Fibroblast of skin of back (primary cell): ENCODE measurements around the gene FAM240A.

Experiments used
- DNase-seq: peaks from one replicate; pipeline ENCODE4 v3.0.0-alpha.2; 2013

The FAM240A gene

DNA sequence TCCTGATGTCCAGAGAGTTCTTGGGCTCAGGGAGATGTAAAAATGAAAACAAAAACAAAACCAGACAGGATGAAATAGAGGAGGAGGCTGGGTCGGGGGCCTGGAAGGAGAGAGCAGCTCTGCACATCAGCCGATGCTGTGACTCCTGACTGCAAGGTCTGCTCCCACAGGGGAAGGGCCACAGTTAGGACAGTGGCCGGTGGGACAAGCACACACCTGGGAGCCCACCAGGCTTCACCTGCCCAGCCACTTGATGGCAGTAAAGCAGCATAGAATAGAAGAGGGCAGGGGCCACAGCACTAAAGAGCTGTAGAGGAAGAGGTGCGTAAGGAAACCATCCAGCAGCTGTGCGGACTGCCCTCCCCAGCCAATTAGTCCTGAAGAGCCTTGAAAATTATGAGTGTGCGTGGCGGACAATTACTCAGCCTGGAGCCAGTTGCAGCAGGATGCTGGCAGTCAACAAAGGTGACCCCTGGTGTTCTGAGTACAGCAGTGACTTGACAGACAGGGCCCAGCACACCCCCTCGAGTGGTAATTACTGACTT lies 51.3 kb downstream of the FAM240A start:
- no peak for DNase-seq

DNA sequence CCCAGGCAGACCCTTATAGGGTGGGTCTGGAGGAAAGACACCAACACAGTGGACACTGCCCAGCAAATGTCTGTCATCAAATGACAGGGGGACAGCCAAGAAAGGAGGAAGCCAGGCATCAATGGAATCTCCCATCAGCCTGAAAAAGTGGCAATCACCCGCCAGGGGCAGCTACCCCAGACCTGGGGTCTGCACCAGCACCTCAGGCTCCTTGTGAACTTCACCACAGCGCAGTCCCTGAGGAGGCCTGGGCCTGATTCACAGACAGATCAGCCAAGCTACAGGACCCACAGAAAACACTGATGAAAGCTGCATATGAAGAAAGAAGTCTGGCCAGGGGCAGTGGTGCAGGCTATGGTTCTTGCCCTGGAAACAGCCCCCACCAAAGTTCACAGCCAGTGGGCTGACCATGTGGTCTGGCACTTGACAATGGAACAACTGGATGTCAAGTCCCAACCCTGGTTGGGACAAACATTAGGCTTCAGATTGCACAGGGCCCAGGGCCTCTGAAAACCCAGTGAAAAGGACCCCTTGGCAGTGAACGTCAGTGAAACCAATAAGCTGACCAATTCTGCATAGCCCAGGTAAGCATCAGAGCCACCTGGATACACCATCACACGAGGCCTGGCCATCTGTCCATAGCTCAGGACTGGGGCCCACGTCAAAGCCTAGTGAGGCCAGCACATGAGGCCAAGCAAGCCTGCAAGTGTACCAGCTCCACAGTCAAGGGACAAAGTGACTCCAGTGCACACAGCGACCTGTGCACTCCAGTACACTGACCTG lies 52.1 kb downstream of the FAM240A start:
- no peak for DNase-seq

DNA sequence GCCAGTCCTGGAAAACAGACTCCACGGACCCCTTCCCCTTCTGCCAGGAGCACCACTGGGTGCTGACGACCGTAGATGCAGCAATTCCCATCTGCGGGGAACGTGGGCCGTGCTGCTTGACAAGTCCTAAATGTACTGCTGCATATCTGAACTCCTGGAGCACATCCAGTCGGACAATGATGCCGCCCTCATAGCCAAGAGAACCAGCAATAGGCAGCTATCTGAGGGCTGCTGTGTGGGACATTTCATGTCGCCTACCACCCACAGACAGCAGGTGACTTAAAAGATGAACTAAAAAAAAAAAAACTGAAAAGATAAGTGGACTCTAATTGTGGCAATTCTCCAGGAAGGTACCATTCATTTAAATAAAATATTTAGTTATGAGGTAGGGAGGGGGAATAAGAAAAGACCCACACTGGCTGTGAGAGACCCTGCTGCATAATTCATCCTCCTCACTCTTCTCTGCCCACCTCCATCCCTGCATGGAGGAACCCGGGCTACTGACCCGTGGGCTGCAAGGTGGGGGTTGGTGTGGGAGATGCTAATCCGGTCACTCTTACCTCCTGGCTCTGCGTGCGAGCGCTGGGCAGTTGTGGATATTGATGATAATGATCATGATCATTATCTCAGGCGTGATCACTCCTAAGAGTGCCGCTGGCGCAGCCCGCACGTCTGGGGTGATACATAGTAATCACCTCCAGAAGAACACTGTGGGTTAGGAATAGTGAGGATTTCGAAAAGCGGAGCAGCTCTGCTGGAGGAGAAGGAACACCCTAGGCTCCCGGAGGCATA lies 52.8 kb downstream of the FAM240A start:
- DNase-seq: no peak

DNA sequence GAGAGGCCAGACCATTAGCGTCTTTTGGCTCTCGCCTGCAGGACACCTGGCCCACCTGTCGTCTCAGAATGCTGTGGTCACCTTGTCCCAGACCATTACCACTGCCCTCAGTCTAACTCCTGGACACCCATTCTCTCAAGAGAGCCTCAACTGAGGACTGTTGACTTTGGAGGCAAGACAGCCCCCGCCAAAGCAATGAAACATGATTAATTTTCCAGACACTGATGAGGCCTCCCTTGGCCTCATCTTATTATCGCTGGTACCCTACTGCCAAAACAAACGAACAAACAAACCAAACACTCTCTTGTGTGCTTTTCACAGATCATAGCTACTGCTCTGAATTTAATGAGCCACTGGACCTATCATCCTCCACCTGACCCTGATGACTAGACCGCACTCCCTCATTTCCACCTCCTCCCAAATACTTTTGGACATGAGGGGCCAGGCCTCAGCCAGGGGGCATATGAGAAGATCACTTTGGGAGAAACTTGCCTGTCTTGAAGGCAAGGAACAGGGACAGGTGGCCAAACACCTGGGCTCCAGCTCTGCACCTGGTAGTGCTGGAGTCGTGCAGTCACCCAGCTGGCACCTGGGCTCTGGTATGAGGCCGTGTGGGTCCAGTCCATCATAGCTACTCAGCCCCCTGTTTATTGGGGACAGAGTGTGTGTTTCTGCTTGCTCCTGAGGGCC lies 53.6 kb downstream of the FAM240A start:
- no peak for DNase-seq

DNA sequence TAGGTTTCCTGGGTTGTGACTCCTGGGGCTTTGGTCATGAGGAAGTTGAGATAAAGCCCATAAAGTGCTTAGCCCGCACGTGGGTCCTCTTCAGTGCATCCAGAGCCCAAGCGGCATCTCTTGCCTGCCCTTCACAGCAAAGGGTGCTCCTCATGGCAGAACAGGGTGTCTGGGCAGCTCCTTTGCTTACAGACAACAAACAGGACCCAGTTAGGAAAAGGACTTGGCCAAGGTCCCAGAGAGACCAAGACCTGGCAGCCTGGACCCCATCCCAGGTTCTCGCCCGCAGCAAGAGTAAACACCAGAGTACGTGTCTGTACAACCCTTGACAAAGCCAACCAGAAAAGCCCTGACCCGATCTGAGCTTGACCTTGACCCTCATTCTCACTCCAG lies 54.1 kb downstream of the FAM240A start:
- DNase-seq: no peak

DNA sequence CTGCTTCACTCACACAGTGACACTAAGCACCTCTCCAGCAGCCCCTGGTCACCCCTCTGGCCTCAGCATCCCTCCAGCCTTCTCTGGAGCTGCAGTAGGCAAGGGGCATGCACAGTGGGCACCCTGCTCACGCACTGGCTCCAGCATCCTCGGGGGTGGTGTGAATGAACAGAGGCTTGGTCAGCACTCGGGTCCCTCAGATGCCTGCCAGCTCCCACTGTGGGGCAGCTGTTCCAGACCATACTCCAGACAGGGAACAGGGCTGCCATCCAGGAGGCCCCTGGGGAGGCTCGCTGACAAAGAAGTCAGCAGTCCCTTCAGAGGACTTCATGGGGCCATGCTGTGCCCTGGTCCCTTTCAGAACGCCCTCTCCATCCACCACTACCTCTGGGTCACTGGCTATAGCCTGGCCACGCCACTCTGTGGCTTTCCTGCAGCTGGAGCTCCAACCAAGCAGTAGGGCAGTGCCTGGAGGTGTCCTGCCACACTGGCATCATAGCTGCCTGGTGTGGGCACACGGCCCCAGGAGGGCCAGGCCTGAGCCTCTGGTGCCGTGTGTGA lies 54.8 kb downstream of the FAM240A start:
- no peak for DNase-seq

DNA sequence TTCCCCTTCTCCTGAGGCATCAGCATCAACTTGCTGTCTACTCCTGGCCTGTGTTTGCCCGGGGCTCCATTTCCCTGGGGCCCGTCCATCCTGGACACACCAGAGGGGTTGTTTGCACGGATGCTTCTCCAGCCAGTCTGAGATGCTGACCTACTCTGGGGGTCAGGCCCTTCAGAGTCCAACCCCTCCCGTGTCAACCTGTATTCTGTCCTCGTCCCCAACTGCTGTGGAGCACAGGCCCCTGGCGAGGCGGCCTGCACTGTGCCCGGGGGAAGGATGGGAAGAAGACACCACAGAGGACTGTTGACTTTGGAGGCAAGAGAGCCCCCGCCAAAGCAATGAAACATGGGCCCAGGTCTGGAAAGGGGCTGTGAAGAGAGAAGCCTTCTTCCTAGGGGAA lies 55.3 kb downstream of the FAM240A start:
- no peak for DNase-seq

DNA sequence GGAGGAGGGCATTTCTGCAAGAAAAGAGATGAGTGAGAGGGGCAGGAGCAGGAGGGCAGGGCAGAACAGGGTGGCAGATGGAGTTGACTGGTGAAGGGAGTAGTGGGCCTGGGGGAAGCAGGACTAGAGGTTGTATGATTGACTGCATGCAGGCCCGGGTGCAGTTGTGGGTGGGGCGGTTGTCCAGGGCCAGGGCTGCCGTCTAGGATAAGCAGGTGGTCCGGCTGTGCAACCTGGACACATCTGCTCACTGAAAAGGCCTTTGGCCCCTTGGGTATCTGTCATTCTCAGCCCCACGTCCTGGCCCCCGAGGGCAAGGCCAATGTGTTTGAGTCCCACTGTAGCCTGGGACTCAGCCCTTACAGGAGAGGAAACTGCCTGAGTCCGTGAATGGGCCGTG lies 55.8 kb downstream of the FAM240A start:
- DNase-seq: no peak

DNA sequence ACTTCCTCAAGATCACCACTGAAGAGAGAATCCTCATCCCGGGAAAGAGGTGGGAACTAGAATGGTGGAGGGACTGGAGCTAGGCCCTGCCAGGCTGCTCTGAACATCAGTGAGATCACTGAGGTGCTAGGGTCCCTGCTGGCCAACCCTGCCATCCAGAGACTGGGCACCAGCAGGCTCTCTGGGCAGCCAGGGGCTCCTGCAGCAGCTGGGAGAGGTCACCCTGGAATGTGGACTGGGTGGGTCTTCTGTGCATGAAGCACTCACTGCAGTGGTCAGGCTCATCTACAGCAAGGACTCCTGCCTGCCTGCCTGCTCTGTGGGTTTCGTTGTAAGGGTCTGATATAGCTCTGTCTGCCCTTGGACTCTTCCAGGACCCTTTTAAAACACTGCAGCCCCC lies 56.3 kb downstream of the FAM240A start:
- no peak for DNase-seq

DNA sequence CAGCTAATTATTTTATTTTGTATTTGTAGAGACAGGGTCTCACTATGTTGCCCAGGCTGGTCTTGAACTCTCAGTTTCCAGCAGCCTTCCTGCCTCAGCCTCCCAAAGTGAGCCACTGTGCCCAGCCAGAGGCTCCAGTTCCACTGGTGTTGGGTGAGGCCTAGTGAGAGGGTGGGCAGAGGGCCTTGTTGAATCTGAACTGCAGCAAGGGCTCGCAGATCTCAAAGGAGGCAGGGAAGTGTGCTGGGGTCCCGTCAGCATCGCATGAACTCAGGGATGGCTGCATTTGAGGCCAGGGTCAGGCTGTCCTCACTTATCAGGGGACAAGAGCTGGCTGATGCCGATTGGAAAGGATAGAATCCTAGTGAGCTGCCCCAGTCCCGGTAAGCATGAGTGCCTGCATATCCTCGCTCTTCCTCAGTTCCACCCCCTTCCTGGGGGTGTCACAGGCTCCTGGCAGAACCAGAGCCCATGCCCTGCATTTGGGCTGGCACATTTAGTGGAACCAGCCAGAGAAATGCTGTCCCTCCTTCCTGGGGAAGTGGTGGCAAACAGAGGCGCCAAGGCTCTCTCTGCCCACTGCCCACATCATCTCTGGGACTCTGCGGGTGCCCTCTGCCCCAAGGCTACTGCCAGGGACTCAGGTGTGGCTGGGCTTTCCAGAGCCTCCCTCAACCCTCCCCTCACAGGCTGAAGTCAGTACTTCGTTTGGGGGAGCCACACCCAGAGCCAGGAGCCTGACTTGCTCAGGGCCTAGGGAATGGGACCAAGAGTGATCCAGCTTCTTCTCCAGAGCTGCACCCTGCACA lies 57.1 kb downstream of the FAM240A start:
- DNase-seq: no peak

DNA sequence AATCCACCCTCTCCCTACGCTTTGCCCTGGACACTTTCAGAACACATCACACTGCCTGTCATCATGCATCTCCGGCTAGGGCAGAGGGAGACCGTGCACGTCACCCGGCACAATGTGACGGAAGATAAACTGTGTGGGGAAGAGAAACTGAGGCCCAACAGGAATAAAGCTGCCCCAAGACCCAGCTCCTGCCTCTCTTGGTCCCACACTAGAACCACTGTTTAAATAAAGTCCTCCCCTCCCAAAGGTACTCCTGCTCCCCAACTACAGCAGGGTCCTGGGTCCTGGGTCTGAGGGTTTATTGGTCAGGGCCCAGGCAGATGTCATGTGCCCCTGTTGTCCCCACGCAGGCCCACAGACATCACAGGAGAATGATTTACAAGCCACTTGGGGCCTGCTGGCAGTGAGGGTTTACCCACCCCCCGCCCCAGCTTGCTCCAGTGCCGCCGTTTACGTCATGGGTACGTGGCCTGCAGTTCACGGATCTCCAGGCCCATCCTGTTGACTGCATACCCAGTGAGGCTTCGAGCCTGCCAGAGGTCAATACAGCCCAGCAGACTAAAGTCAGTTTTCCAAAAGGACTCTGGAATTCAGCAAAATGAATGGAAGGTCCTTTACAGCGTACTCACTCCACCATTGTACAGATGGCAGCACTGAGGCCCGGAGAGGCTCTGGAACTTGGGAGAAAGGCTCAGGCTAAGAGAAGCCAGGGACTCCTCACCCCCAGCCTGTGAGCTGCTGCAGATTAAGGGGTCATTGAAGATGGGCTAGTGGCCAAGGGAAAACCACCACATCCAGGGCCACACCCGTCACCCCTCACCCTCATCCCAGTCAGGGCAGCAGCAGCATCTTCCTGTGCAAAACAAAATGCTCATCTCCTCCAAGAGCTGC lies 57.9 kb downstream of the FAM240A start:
- no peak for DNase-seq

DNA sequence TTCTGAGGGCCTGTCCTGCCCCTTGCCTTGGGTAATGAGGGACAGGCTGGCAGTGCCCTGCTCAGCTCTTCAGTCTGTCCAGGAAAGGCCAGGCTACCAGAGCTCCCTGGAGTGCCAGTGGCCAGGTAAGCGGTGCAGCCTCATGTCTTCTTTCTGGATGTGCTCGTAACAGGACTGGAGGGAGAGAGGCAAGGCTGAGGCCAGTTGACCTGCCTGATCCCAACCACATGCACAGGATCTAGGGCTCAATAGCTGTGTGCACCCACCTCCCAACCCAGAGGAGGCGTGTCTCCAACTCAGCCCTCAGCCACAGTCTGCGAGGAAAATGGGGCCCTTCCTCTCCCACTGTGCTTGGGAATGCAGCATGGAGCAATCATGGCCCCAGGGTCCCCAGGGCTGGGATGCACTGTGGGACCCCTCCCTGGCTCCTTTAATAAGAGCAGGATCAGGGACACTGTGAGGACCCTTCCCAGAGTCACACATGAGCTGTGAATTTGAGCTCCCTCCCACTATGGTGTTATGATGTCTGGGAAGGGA lies 58.6 kb downstream of the FAM240A start:
- no peak for DNase-seq

DNA sequence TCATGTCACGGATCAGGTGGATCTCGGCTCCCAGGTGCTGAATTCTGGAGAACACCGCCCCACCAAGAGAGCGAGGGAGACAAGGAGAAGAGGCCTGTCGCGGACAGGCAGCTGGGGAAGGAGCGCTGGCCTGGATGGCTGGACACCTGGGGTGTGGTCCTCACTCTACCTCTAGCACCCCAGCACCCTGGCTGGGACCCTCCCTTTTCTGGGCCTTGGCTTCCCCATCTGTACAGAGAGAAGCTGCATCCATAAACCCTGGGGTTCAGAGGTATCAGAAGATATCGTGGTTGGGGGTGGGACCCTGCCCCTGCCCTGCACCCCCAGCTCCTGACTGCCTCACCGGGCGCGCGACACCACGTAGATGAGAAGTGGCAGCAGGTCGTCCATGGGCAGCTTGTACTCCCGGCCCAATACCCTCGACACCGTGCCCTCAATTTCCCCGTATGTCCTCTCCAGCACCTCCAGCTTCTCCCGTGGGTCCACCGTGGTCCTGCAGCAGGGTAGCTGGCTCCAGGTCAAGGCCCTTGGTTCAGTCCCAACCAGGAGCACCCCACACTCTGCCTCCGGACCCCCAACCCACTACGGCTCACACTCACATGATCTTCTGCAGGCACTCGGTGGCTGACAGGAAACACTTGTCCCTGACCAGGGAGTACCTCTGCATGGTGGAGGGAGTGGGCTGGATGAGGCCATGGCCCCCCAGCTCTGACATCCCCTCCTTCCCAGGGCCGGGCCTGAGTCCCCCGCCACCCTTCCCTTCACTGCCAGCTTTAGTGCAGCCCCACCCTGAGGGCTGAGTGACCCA lies 59.4 kb downstream of the FAM240A start:
- DNase-seq: no peak

DNA sequence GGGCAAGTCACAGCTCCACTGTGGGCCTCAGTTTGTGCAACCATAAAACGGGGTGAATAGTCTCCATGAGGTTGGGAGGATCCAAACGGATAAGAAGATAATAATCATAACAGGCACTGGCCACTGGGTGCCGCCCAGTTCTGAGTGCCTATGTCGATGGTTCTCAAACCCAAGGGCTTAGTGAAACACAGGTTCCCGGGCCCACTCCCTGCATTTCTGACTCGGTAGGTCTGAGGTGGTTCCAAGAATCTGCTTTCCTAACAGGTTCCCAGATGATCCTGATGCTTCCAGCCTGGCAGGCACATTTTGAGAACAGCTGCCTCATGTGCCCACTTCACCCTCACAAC lies 60.0 kb downstream of the FAM240A start:
- no peak for DNase-seq

DNA sequence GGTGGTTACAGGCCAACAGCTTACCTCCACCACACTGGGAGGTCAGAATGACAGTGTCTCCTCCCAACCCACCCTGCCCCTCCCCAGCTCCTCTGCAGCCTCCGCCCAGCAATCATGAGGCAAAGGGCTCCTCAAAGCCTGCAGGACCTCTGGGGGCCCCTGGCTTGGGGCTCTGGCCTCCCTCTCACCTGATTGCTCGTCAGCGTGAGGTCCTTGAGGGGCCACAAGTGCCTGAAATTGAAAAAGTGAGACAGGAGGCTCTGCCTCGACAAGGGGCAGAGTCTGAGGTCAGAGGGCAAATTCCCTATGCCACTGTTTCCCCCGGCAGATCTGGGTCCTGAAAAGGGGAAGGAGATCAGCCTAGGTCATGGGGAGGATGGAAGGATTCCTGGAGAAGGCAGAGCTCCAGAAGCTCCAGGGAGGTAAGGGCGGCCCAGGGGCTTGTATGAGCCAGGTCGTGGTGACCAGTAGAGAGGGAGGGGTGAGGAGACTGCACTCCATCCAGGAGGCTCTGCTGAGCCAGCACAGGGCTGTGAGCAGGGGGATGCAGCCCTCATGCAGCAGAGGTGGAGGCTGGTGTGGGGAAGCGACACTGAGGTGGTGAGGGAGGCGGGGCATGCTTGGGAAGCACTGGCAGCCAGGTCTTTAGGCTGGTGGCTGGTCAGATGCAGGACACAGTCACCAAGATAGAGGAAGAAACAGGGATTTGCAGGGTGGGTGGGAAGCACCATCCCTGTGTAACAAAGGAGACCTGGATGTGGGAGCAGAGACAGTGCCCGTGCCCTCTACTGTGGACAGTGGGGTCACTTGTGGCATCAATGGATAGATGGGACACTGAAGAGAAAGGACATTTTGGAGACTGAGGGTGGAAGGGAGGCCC lies 61.1 kb downstream of the FAM240A start:
- DNase-seq: no peak

DNA sequence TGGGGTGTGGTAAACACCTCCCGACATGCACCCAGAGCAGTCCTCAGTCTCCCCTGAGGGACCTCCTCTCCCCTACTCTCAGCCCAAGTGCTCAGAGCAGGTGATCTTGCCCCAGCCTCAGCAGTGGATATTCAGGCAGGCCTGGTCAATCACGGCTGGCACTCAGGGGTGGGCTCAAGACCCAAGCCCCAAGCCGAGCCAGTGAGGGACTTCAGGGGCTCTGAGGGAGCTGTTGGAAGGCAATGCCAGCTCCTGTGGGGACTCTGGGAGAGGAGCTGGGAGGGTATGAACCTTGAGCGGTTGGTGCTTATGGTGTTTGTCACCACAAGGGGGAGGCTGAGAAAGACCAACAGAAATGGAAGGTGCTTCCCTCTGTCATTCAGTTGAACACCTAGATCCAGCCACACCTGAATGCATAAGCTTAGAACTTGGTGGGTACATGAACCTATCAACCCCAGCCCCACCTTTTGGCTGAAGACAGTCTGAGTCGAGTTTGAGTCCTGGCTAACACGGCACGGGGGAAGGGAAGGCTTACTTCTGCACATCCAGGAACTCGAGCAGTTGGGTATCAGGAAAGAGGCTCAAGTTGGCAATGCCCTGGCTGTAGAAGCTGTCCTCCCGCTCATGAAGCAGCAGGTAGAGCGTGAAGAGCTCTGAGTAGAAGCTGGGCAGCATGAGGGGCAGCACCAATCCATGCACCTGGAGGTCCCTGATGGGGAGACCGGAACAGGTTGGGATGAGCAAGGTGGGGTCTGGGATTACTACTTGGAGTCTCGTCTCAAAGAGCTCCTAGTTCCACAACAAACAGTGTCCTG lies 61.9 kb downstream of the FAM240A start:
- DNase-seq: no peak

DNA sequence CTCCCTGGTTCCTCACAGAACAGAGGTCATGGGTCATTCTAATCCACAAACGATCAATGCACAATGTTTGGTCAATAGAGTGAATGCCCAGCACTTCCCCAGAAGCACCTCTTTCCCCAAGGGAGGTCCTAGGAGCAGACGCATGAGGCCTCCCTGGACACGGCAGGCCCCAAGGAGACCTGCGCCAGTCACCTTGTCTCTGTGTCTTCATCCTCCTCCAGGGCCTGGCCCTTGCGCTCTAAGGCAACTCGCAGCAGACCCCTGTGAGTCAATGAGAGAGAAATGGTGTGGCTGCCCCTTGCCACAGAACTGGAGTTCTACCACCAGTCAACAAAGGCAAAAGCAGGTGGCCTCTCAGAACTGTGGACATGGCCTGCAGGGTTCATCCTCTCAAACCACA lies 63.1 kb downstream of the FAM240A start:
- no peak for DNase-seq
